Measurements from ENCODE around the gene SLC7A11.

Gene SLC7A11

DNA sequence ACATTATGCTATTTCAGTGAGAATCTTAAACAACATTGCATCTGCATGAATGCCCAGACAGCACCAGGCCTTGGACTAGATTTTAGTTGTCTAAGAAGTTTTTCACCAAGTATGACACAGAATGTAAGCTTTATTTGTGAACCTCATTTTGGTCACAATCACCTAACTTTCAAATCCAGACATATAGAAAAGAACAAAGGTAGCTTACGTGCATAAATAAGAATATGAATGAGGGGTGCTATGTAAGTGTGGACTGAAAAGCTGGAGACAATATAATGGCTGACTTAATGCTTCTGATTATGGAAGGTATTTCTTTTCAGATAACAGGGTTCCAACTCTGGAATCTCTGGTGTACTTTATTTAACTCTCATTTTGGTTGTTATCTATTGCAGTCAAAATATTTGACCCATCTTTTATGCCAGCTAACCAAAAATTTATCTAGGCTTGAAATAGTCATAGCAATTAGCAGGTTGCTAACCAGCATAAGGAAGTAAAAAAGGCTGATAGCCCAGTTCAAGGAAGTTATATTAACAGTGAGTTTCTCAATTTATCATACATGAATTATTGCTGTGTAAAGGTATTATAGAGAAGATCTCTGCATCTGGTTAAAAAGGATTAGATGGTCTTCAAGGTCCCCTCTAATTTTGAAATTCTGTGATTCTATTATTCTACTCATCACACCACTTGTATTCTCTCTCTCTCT, 36.5 kb downstream of the SLC7A11 start:
- DNase-seq (ENCODE audit: low read depth), result no peak

GRCh38 chr4:138204507-138204906, 37.6 kb downstream of the SLC7A11 start:
- DNase-seq (ENCODE audit: low read depth), result no peak

- no peak for DNase-seq (ENCODE audit: low read depth)
Observed at GRCh38 chr4:138202686-138203085, 39.5 kb downstream of the SLC7A11 start.

DNA sequence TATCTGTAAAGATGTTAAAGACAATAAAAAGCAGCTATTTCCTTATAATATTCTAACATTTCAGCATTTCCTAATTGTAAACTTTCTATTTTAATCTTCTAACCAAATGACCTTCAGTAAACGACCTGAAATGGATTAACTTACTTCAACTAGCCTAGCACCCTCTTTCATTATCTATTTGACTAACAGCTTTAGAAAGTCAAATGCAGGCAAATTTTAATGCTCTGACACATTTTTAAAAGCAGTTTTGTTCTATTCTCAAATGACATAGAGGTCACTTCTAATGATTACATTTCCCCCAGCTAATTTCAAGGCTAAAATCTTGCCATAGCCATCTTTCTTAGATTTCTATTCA, 41.9 kb downstream of the SLC7A11 start:
- DNase-seq (ENCODE audit: low read depth), result no peak

GRCh38 chr4:138199568-138200235, 42.4 kb downstream of the SLC7A11 start:
- DNase-seq (ENCODE audit: low read depth), result no peak

- no peak for DNase-seq (ENCODE audit: low read depth)
Observed at GRCh38 chr4:138196153-138196552, 46.0 kb downstream of the SLC7A11 start.

GRCh38 chr4:138193963-138194362, 48.2 kb downstream of the SLC7A11 start:
- DNase-seq (ENCODE audit: low read depth), result no peak

GRCh38 chr4:138192113-138192512, 50.0 kb downstream of the SLC7A11 start:
- DNase-seq (ENCODE audit: low read depth), result no peak

DNA sequence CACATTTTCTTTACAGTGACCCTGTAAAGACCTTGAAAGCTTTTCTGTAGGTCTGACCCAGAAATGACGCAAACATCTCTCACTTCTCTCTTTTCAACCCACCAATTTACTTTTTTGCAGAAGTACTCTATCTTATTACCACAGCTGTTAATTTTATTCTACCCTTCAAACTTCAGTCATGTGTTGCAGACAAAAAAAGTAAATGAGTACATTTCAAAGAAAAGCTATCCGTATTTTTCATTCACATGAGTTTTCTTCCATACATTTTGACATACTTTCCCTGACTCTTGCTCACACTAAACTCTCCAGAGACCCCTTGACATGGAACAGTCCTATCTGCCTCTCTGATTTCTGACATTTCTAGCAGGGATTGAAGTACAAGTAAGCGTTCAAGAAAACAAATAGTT, 51.7 kb downstream of the SLC7A11 start:
- no peak for DNase-seq (ENCODE audit: low read depth)

DNA sequence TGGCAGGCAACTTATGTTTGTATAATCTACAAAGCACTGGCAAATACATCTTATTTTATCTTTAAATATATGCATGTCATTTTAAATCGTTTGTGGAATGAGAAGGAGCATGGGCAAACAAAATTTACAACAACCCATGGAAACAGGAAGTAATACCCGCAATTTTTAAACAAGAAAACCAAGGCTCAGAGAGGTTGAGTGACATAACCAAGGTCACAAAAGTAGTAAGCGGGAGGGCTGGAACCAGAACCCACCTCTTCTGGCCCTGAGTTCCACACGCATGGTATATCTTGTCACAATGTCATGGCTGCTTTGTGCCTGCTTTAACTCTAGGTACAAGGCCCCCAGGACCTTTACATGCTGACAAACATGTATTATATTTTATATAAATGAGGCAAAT, 52.9 kb downstream of the SLC7A11 start:
- no peak for DNase-seq (ENCODE audit: low read depth)

DNA sequence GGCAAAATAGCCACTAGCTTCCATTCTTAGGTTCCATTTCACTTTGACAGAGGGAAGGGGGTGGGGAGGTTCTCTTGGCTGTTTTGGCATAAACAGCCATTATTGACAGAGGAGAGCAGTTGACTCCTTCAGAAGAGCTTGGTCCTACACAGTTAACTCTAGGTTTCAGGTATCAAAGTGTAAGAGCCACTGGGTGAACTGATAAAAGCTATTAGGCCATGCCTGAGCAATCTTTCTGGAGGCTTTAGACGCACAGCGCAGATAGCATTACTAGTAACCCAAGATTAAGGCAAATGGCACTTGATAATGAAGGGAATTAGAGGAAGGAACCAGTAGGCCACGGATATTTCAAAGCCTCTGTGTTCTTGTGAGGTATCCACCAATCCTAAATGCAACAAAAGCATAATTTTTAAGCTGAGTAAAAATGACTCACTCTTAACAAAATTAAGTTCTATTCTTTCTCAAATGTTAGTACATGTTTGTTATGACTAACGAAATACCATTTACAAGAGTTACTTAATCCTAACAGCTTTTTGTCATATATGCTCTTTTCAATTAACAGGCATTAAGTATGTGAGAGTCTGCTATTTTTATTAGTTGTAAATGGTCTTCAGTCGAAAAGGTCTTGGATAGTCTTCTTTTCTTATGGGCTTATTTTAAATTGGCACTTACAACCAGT, 53.6 kb downstream of the SLC7A11 start:
- no peak for DNase-seq (ENCODE audit: low read depth)

- no peak for DNase-seq (ENCODE audit: low read depth)
Observed at GRCh38 chr4:138185859-138186645, 56.1 kb downstream of the SLC7A11 start.

GRCh38 chr4:138184886-138185285, 57.3 kb downstream of the SLC7A11 start:
- no peak for DNase-seq (ENCODE audit: low read depth)

DNA sequence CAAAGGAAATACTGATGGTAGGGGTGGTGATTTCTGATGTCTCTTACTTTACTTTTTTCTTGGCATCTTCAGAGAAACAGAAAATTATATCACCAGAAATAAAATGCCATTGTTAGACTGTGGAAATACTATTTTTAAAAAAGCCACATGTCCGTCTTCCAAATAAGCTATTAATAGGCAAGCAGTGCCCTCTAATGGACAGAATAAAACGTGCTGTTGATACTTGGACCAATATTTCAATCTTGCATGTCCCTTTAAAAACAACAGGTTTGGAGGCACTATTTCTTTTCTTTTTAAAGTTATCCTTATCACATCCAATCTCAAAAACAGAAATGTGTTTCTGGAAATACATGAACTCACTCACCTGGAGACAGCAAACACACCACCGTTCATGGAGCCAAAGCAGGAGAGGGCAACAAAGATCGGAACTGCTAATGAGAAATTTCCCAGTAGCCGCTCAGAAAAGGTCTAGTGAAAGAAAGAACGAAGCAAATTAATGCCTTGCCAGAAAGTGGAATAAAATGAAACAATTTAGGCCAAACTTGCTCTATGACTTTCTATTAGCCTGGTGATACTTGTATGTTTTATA, 59.2 kb downstream of the SLC7A11 start:
- DNase-seq (ENCODE audit: low read depth), result peak; percentile 70

- peak; percentile 81 for DNase-seq (ENCODE audit: low read depth)
Observed at GRCh38 chr4:138181287-138181686, 60.9 kb downstream of the SLC7A11 start.

GRCh38 chr4:138178566-138178965, 63.6 kb downstream of the SLC7A11 start:
- DNase-seq (ENCODE audit: low read depth), result peak; percentile 28

DNA sequence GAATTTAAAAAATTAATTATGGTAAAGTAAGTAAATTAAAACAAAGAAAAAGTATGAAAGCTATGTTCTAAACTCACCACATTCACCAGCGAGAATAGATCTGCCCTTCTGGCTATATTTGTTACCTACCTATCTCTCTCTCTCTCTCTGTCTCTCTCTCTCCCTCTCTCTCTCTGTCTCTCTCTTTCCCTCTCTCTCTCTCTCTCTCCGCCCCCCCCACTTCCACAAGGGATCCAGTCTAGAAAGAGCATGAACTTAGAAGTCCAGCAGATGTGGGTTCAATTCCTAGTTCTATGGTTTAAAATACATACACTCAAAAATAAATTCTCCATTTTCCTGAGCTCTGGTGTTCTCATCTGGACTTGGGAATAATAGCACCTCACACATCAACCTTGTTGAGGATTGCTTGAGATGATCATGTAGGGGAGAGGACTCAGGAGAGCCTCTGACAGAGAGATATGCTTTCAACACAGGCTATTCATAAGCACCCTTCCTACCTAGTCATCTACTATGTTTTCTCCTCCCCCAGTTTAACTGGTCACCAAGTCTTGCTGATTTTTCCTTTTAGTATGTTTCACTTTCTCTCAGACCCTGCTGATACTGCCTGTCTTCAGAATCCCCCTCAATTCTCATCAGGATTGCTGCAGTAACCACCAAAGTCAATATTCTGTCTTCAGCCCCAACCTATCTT, 64.7 kb downstream of the SLC7A11 start:
- no peak for DNase-seq (ENCODE audit: low read depth)

GRCh38 chr4:138174981-138175794, 67.0 kb downstream of the SLC7A11 start:
- DNase-seq (ENCODE audit: low read depth), result no peak

DNA sequence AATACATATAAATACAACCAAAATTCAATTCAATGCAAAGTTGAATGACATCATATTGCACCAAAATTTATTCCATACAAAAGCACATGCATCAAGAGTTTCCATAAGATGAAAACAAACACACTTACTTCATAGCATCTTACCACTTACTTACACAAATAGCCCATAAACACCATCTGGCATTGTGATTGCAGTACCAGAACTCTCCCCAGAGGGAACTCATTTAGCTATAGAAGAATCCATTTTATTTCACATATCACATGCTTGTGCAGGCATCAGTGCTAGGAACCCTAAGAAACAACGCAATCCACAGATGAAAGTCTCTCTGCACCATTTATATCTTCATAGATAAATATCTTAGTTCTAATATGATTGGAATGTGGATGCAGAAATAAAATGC, 77.9 kb downstream of the SLC7A11 start:
- DNase-seq (ENCODE audit: low read depth), result no peak

DNA sequence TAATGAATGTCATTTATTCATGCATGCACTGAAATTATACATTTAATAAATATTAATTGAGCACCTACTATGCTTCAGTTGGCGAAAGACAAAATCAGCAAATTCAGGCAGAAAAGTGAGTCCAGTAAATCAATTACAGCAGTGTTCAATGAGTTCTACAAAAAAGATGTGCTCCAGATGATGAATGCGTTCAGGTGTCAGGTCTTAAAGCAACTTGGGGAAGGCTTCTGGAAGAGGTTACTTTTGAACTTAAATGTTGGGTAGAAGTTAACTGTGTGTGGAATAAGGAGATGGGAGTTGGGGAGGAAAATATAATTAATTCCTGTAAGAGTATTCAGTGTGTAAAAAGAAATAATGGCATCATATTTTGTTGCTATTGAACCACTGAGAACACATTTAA, 79.0 kb downstream of the SLC7A11 start:
- no peak for DNase-seq (ENCODE audit: low read depth)

DNA sequence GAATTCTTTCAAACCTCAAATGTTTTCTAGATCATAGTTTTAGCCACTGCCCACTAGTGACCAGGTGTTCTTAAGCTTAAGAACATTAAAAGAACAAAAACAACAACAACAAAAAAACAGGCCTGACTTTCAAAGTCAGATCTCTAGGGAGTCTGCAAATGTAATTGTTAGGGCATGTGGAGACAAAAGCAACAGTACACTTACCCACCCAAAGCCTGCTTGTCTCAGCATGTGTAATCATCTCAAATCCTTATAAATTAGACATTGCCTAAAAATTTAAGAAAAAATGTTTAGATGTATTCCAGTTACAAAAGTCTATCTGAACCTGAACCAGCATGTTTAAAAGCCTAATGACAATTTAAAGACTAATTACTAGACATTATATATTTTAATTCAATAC, 79.9 kb downstream of the SLC7A11 start:
- DNase-seq (ENCODE audit: low read depth), result no peak

All from fibroblast of the conjunctiva (primary cell).